GM12864 (cell line): ENCODE data around the gene PITPNM3.

Experiments
- DNase-seq: peaks from one replicate; pipeline ENCODE4 v3.0.0-alpha.2; 2011; ENCODE audit warnings: low read depth
- H3K4me3 ChIP-seq: 2 replicates; pipeline ENCODE4 v1.5.1; 2011; ENCODE audit warnings: mild to moderate bottlenecking, low read depth, low read length, control low read depth
- TF ChIP-seq, protein P1 (sequence below): IDR thresholded peaks from 2 replicates; pipeline ENCODE4 v1.5.1; 2011; ENCODE audit warnings: low read depth, mild to moderate bottlenecking, moderate library complexity, low read length, control low read depth, inconsistent platforms; ENCODE audit errors: missing control alignments

Gene PITPNM3

GRCh38 chr17:6437466-6437865 is 118.9 kb downstream of the PITPNM3 start:
- no peak for DNase-seq
- no peak overlapping the region for H3K4me3 ChIP-seq
- TF ChIP-seq, protein P1, sequence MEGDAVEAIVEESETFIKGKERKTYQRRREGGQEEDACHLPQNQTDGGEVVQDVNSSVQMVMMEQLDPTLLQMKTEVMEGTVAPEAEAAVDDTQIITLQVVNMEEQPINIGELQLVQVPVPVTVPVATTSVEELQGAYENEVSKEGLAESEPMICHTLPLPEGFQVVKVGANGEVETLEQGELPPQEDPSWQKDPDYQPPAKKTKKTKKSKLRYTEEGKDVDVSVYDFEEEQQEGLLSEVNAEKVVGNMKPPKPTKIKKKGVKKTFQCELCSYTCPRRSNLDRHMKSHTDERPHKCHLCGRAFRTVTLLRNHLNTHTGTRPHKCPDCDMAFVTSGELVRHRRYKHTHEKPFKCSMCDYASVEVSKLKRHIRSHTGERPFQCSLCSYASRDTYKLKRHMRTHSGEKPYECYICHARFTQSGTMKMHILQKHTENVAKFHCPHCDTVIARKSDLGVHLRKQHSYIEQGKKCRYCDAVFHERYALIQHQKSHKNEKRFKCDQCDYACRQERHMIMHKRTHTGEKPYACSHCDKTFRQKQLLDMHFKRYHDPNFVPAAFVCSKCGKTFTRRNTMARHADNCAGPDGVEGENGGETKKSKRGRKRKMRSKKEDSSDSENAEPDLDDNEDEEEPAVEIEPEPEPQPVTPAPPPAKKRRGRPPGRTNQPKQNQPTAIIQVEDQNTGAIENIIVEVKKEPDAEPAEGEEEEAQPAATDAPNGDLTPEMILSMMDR = no peak

- DNase-seq = no peak
- TF ChIP-seq, protein P1 = peak; percentile 85
These were observed 120.4 kb downstream of the PITPNM3 start for GRCh38 chr17:6435968-6436367.

GRCh38 chr17:6435051-6435450 is 121.3 kb downstream of the PITPNM3 start, which contains the start of gene AIPL1:
Gene AIPL1, minus strand, starts transcription at chr17:6435121. Its CDS starts 17 bp downstream, at chr17:6435104.
- H3K4me3 ChIP-seq = no peak within 1 kb of the TSS
- no peak for DNase-seq
- TF ChIP-seq, protein P1 = no peak

More at GRCh38 chr17:6435968-6436367, 120.4 kb downstream of the PITPNM3 start:
- H3K4me3 ChIP-seq = no peak overlapping the region

GRCh38 chr17:6430769-6431168 is 125.6 kb downstream of the PITPNM3 start:
- TF ChIP-seq, protein P1 = peak; percentile 49
- DNase-seq = no peak
- H3K4me3 ChIP-seq = no peak overlapping the region

DNA sequence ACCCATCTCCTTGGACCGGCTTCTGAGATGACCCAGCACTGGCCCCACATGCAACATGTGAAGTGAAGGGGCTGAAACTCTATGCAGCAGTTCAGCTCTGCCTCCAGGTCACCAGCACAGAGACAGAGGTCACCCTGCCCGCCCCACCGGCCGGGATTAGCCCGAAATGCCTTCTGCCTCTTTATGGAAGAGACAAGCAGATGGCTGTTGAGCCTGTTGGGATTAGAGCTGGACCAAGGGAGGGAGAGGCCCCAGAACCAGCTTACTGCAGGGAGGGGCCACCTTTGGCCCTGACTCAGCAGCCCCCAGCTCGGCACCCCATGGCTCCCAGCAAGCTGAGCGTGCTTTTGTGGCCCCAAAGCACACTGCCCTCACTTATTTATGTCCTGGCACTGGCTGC is 127.1 kb downstream of the PITPNM3 start:
- DNase-seq = no peak
- no peak overlapping the region for H3K4me3 ChIP-seq
- TF ChIP-seq, protein P1 = no peak

GRCh38 chr17:6428207-6428965 is 128.0 kb downstream of the PITPNM3 start:
- no peak for DNase-seq
- TF ChIP-seq, protein P1 = no peak
- no peak overlapping the region for H3K4me3 ChIP-seq
